ENCODE measurements around the gene KLHL7. TPM values are rescaled to one million over a fixed set of nuclear protein-coding genes. Genes with fewer than 3 reads are reported as not detected.

The KLHL7 gene
- total RNA-seq, 1 experiment from 2014 or later = 33.8 TPM

GRCh38 chr7:23100697-23101096 is 4.9 kb upstream of the KLHL7 start:
- CTCF ChIA-PET = interaction anchor here (0.7 kb wide), 1 partner anchor 322 kb away, joined by 6 read pairs; no protein-coding TSS in a partner anchor
- H3K4me3 ChIP-seq (ENCODE audit: low read depth in 2 of 2, low read length in 2 of 2) = no peak overlapping the region
- no peaks in the 10 kb centered on the region for H3K9me3 ChIP-seq (ENCODE audit: control insufficient read depth, insufficient read depth, low read depth, low read length)
- H3K36me3 ChIP-seq (ENCODE audit: control insufficient read depth, insufficient read depth, low read length) = no peaks in the 10 kb centered on the region; the same call in 1 of the 2 replicates
- in situ Hi-C loops (cut with HindIII; ENCODE audit: low pct_unique_long_range_greater_than_20kb, low sequenced_read_pairs) (no loop called here), intact Hi-C loops (cut with micrococcal nuclease; ENCODE audit: unreplicated experiment) (no loop called here)
- no peak for ATAC-seq
- H3K4me1 ChIP-seq (ENCODE audit: control insufficient read depth, insufficient read depth, low read length) = peaks cover 8% of the 10 kb centered on the region; the same call in 1 of the 2 replicates
- TF ChIP-seq CTCF (IDR thresholded peaks at IDR 0.05) = peak; percentile 32
- no peak for TF ChIP-seq POLR2AphosphoS5 (IDR thresholded peaks at IDR 0.05; ENCODE audit: low read depth, low read length)
- POLR2A ChIA-PET = no interaction called here
- no peak overlapping the region for H3K27ac ChIP-seq (ENCODE audit: low read length)
- no TSS peak for BruUV-seq (replicated peaks)
- no peak for DNase-seq (ENCODE audit: low read depth, low spot score)
- no peaks in the 10 kb centered on the region for H3K27me3 ChIP-seq (ENCODE audit: control insufficient read depth, insufficient read depth, low read length)

- ATAC-seq (peak; percentile 57), DNase-seq (ENCODE audit: low read depth, low spot score) (no peak)
- Histone ChIP-seq H3K9me3 (ENCODE audit: control insufficient read depth, insufficient read depth, low read depth, low read length) (no peaks in the 10 kb centered on the region), H3K27ac (ENCODE audit: low read length) (peak overlapping the region; percentile 93), H3K36me3 (ENCODE audit: control insufficient read depth, insufficient read depth, low read length) (no peaks in the 10 kb centered on the region; the same call in 1 of the 2 replicates), H3K4me3 (ENCODE audit: low read depth in 2 of 2, low read length in 2 of 2) (peak overlapping the region; percentile 96 to 98), H3K27me3 (ENCODE audit: control insufficient read depth, insufficient read depth, low read length) (no peaks in the 10 kb centered on the region), H3K4me1 (ENCODE audit: control insufficient read depth, insufficient read depth, low read length) (peaks cover 17% of the 10 kb centered on the region)
- in situ Hi-C loops (cut with HindIII; ENCODE audit: low pct_unique_long_range_greater_than_20kb, low sequenced_read_pairs) (no loop called here), intact Hi-C loops (cut with micrococcal nuclease; ENCODE audit: unreplicated experiment) (loop anchor here (5.0 kb wide), 1 partner anchor 77 kb away; the partner anchor contains the start of gene NUP42)
- TF ChIP-seq TCF7L2 (IDR thresholded peaks at IDR 0.05; ENCODE audit: low read depth, low read length) (no peak), REST (IDR thresholded peaks at IDR 0.05; ENCODE audit: insufficient read depth in 1 of 2, low read depth in 2 of 2, low read length in 1 of 2) (peak in 1 of 2 experiments; percentile 65; a peak in 1 of 4 replicates), SIN3A (IDR thresholded peaks at IDR 0.05; ENCODE audit: borderline replicate concordance, insufficient read depth, low read depth, low read length) (0 out of 2 replicates have a peak, but pooled peaks have one; percentile 90), CTCF (IDR thresholded peaks at IDR 0.05) (no peak)
- CTCF ChIA-PET = interaction anchor here (0.6 to 0.7 kb wide), 2 partner anchors 26 to 125 kb away, joined by 4 to 5 read pairs; no protein-coding TSS in a partner anchor
- BruUV-seq (replicated peaks) = TSS peak; percentile 93
- POLR2A ChIA-PET = no interaction called here
These were observed 420 bp upstream of the KLHL7 start for GRCh38 chr7:23105086-23105643.
